Mesendoderm (in vitro differentiated cells): ENCODE results near the gene ERICH6.

Source experiments
- DNase-seq: peaks from one replicate; pipeline ENCODE4 v3.0.0; 2013
- H2AK5ac ChIP-seq: 2 replicates; pipeline ENCODE4 v1.6.1; 2013; ENCODE audit warnings: low read length, inconsistent platforms
- H2BK120ac ChIP-seq: 2 replicates; pipeline ENCODE4 v1.6.1; 2013; ENCODE audit warnings: low read depth, mild to moderate bottlenecking, low read length, moderate library complexity, mixed read lengths
- H2BK15ac ChIP-seq: replicated peaks from 2 replicates; pipeline ENCODE4 v1.6.1; 2013; ENCODE audit warnings: low read depth, mild to moderate bottlenecking, moderate library complexity
- H2BK5ac ChIP-seq: 2 replicates; pipeline ENCODE4 v1.6.1; 2013; ENCODE audit warnings: low read length, inconsistent platforms
- H3K18ac ChIP-seq: 2 replicates; pipeline ENCODE4 v1.6.1; 2013; ENCODE audit warnings: mild to moderate bottlenecking, low read length, mixed read lengths
- H3K23ac ChIP-seq: one replicate; pipeline ENCODE4 v1.6.1; 2013; ENCODE audit warnings: low read length
- H3K27ac ChIP-seq: 2 replicates; pipeline ENCODE4 v1.5.1; 2013; ENCODE audit warnings: low read depth, mild to moderate bottlenecking, inconsistent platforms, low read length, moderate library complexity
- H3K27me3 ChIP-seq: 2 replicates; pipeline ENCODE4 v1.6.1; 2013; ENCODE audit warnings: low read length, control low read depth, mild to moderate bottlenecking, inconsistent platforms; ENCODE audit not compliant: insufficient read depth, poor library complexity
- H3K36me3 ChIP-seq: 2 replicates; pipeline ENCODE4 v1.6.1; 2013; ENCODE audit warnings: low read length, inconsistent platforms; ENCODE audit not compliant: control insufficient read depth, insufficient read depth
- H3K4ac ChIP-seq: one replicate; pipeline ENCODE4 v1.6.1; 2013; ENCODE audit warnings: low read depth, mild to moderate bottlenecking, low read length, moderate library complexity
- H3K4me1 ChIP-seq: 2 replicates; pipeline ENCODE4 v1.6.1; 2013; ENCODE audit warnings: low read depth, low read length, inconsistent platforms; ENCODE audit not compliant: control insufficient read depth
- H3K4me2 ChIP-seq: 2 replicates; pipeline ENCODE4 v1.6.1; 2013; ENCODE audit warnings: low read length
- H3K4me3 ChIP-seq: 2 replicates; pipeline ENCODE4 v1.5.1; 2013; ENCODE audit warnings: mild to moderate bottlenecking, low read length
- H3K56ac ChIP-seq: one replicate; pipeline ENCODE4 v1.6.1; 2013; ENCODE audit warnings: low read length
- H3K79me1 ChIP-seq: 2 replicates; pipeline ENCODE4 v1.6.1; 2013; ENCODE audit warnings: low read length, inconsistent platforms
- H3K79me2 ChIP-seq: 2 replicates; pipeline ENCODE4 v1.6.1; 2013; ENCODE audit warnings: mild to moderate bottlenecking, low read length; ENCODE audit not compliant: control insufficient read depth, insufficient read depth
- H3K9ac ChIP-seq: 2 replicates; pipeline ENCODE4 v1.6.1; 2013; ENCODE audit warnings: low read length, inconsistent platforms
- H4K5ac ChIP-seq: one replicate; pipeline ENCODE4 v1.6.1; 2013; ENCODE audit warnings: low read length
- H4K8ac ChIP-seq: one replicate; pipeline ENCODE4 v1.6.1; 2013; ENCODE audit warnings: low read depth, mild to moderate bottlenecking, control low read depth, low read length, moderate library complexity
- WGBS: extraction: QIAGEN DNeasy Blood & Tissue Kit; methylation state at CpG from one replicate; pipeline ENCODE4 v1.1.7; 2013; ENCODE audit warnings: low lambda C conversion rate, missing lambda C conversion rate; ENCODE audit not compliant: insufficient coverage; ENCODE audit errors: extremely low coverage; 5-methylcytosine and 5-hydroxymethylcytosine counted together

ERICH6 gene

DNA sequence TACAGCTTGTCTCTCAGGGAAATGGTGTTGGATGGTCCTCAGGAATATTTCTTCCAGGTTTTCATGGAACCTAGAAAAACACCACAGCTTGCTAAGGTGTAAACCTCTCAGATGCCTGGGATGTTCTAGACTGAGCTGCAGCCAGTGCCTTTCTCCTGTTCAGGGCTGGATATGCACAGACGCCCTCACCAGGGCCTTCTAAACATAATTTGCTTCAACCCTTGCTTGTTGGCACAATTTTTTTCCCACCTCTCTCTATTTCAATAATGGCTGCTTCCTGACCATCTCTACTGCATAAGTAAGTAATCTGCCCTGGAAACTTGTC lies 31.0 kb upstream of the ERICH6 start:
- DNase-seq: no peak
- H3K56ac ChIP-seq: no peak overlapping the region
- H3K36me3 ChIP-seq: no peaks in the 10 kb centered on the region
- H3K18ac ChIP-seq: no peak overlapping the region
- H2AK5ac ChIP-seq: no peak overlapping the region
- H3K23ac ChIP-seq: no peak overlapping the region
- no peak overlapping the region for H3K4ac ChIP-seq
- H3K79me2 ChIP-seq: no peaks in the 10 kb centered on the region
- H3K9ac ChIP-seq: no peak overlapping the region
- no peak overlapping the region for H3K27ac ChIP-seq
- no peak overlapping the region for H2BK5ac ChIP-seq
- peaks cover 17% of the 10 kb centered on the region for H3K4me1 ChIP-seq
- no peak overlapping the region for H3K4me3 ChIP-seq
- WGBS: no CpG with 5 or more reads among the region's 1 CpG
- H2BK15ac ChIP-seq: no peak overlapping the region
- H3K79me1 ChIP-seq: no peaks in the 10 kb centered on the region
- H4K8ac ChIP-seq: no peak overlapping the region
- H3K27me3 ChIP-seq: no peaks in the 10 kb centered on the region
- H3K4me2 ChIP-seq: no peak overlapping the region
- H4K5ac ChIP-seq: no peak overlapping the region
- no peak overlapping the region for H2BK120ac ChIP-seq

DNA sequence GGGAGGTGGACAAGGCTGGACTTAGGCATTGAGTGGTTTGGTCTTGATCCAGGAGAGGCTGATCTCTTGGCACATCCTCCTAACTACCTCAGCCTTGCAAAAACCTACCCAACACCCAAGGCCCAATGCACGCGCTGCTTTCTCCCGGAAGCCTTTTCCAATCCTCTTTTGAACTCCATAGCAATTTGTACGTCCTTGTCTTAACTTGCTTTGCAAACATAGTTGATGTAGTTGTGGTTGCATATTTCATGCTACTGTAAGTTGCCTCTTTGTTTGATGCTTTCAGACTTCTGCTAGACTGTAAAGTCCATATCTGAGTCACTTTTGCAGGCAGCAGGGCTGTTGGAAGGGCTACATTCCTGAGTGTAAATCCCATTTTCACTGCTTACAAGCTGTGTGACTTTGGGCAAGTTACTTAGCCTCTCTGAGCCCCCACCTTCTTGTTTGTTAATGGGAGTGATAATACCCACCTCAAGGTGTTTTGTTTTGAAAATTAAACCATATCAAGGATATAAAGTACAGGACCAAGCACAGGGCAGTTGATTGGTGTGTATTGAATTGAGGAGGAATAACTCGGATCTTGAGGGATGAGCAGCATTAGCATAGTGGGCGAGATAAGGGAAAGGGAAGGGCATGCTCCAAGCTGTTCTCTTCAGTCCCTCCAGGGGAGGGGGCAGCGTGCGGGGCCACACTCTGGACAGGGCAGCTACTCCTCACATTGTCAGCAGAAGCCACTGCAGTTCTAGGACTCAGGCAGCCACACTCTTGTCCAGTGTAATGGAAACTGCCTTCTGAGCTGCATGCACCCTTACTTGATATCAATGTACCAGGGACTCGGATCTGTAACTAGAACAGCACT lies 30.4 kb upstream of the ERICH6 start:
- no peak overlapping the region for H2AK5ac ChIP-seq
- no peaks in the 10 kb centered on the region for H3K36me3 ChIP-seq
- H3K18ac ChIP-seq: no peak overlapping the region
- H3K27ac ChIP-seq: no peak overlapping the region
- no peaks in the 10 kb centered on the region for H3K79me1 ChIP-seq
- H3K9ac ChIP-seq: no peak overlapping the region
- H2BK15ac ChIP-seq: no peak overlapping the region
- peak overlapping the region; percentile 32 for H2BK5ac ChIP-seq
- no peak overlapping the region for H3K23ac ChIP-seq
- no peak overlapping the region for H3K4me3 ChIP-seq
- no peak for DNase-seq
- peaks cover 17% of the 10 kb centered on the region for H3K4me1 ChIP-seq
- H3K79me2 ChIP-seq: no peaks in the 10 kb centered on the region
- H3K27me3 ChIP-seq: no peaks in the 10 kb centered on the region
- no peak overlapping the region for H4K5ac ChIP-seq
- H4K8ac ChIP-seq: no peak overlapping the region
- H2BK120ac ChIP-seq: no peak overlapping the region
- no peak overlapping the region for H3K4ac ChIP-seq
- peak overlapping the region; percentile 20 for H3K56ac ChIP-seq
- WGBS: no CpG with 5 or more reads among the region's 9 CpGs
- H3K4me2 ChIP-seq: no peak overlapping the region

DNA sequence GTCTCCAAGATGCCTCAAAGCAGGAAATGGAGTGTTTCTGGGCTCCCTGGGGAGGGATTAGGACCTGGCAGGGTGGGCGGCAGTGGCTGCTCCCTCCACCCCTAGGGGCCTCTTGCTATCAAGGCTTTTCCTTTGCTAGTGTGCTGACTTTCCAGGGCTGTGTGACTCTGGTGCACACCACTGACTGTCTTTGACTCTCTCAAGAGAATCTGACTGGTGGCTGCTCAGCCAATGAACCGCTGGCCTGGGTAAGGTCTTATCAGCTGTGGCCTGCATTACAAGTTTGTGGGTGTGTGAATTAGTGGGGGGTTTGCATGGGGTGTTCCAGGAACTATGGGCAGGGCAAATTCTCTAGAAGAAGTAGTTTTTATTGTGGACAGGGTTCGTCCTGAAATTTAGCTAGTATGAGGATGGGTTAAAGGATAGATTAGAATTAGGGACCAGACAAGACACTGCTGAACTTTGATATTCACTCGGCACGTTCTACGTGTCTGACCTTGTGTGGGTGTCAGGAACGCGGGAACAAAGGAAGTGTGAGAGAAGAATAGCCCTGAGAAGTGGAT lies 29.7 kb upstream of the ERICH6 start:
- H4K5ac ChIP-seq: no peak overlapping the region
- WGBS: no CpG with 5 or more reads among the region's 8 CpGs

DNA sequence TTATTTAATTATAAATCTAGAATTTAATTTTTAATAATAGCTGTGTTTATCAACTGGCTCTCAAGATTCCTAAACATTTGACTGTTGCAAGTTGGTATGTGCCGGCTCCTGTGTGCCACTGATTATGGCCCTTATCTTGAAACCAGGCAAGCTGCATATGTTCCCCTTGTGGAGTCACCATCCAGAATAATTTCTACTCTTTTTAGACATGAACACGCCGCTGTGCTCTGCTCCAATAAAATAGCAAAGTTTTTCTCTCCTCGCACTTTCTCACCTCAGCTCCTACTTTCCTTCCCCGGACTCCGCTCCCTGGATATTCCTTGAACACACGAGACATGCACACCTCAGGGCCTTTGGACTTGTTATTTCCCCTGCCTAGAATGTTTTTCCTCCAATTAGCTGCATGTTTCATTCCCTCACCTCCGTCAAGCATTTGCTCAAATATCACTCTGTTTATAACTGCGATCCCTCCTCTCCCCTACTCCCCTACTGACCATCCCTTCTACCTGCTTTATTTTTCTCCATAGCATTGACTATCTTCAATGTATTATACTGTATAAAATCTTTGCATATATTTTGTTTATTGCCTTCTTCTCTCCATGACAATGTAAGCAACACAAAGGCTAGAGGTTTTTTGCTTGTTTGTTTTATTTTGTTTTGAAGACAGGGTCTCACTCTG lies 26.1 kb upstream of the ERICH6 start:
- Histone ChIP-seq H2BK15ac (no peak overlapping the region), H3K9ac (no peak overlapping the region), H3K4me3 (no peak overlapping the region), H4K5ac (no peak overlapping the region), H3K27me3 (no peaks in the 10 kb centered on the region), H2BK120ac (no peak overlapping the region), H4K8ac (no peak overlapping the region), H3K79me1 (no peaks in the 10 kb centered on the region), H3K18ac (no peak overlapping the region), H3K27ac (no peak overlapping the region), H3K79me2 (no peaks in the 10 kb centered on the region), H3K23ac (no peak overlapping the region), H2AK5ac (no peak overlapping the region), H3K4ac (no peak overlapping the region), H2BK5ac (no peak overlapping the region), H3K36me3 (no peaks in the 10 kb centered on the region), H3K56ac (no peak overlapping the region), H3K4me1 (peaks cover 5% of the 10 kb centered on the region), H3K4me2 (no peak overlapping the region)
- no CpG with 5 or more reads among the region's 9 CpGs for WGBS
- no peak for DNase-seq

More for the DNA sequence above, 29.7 kb upstream of the ERICH6 start:
- no peaks in the 10 kb centered on the region for H3K36me3 ChIP-seq
- DNase-seq: peak; percentile 63
- no peak overlapping the region for H3K4ac ChIP-seq
- no peak overlapping the region for H3K18ac ChIP-seq
- no peak overlapping the region for H3K23ac ChIP-seq
- no peak overlapping the region for H2BK120ac ChIP-seq
- no peak overlapping the region for H2BK15ac ChIP-seq
- H3K4me2 ChIP-seq: no peak overlapping the region
- H4K8ac ChIP-seq: no peak overlapping the region
- no peak overlapping the region for H2AK5ac ChIP-seq
- H3K27ac ChIP-seq: no peak overlapping the region
- peaks cover 14% of the 10 kb centered on the region for H3K4me1 ChIP-seq
- peak overlapping the region; percentile 32 for H2BK5ac ChIP-seq
- H3K56ac ChIP-seq: peak overlapping the region; percentile 20
- H3K4me3 ChIP-seq: no peak overlapping the region
- no peaks in the 10 kb centered on the region for H3K27me3 ChIP-seq
- no peak overlapping the region for H3K9ac ChIP-seq
- H3K79me1 ChIP-seq: no peaks in the 10 kb centered on the region
- H3K79me2 ChIP-seq: no peaks in the 10 kb centered on the region

DNA sequence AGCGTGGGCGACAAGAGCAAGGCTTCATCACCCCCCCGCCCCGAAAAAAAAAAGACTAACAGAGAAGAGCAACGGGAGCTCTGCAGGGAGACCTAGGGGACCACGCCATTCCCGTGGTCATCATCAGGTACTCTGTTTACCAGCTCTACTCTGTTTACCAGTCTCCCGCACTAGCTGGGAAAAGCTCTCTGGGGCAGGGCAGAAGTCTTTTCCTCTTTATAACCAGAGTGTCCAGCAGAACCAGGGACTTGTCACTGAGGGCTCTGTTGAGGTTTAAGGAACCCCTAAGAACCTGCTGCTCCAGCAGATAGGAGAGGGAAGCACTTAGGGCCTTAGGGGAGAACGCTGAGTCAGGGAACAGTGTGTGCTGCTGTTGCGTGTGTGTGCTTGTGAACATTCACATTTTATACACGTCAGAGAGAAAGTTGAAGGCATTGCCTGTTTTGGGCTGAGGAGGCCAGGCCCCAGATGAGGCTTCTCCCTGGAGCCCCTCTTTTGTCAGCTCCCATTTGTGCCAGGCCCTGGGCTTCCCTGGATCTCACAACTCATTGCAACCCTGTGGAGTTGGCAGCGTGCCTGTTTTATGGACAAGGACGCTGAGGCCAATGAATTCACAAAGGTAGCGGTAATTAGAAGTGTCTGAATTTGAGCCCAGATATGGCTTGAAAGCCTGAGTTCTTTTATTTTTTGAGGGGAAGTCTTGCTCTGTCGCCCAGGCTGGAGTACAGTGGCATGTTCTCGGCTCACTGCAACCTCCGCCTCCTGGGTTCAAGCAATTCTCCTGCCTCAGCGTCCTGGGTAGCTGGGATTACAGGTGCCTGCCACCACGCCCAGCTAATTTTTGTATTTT lies 24.2 kb upstream of the ERICH6 start:
- H3K9ac ChIP-seq: no peak overlapping the region
- WGBS: no CpG with 5 or more reads among the region's 19 CpGs
- H3K36me3 ChIP-seq: no peaks in the 10 kb centered on the region
- H3K4me2 ChIP-seq: no peak overlapping the region
- no peak overlapping the region for H3K4ac ChIP-seq
- H3K79me2 ChIP-seq: no peaks in the 10 kb centered on the region
- no peak overlapping the region for H2BK5ac ChIP-seq
- no peak overlapping the region for H3K4me3 ChIP-seq
- no peaks in the 10 kb centered on the region for H3K27me3 ChIP-seq
- H3K23ac ChIP-seq: no peak overlapping the region
- H3K4me1 ChIP-seq: no peaks in the 10 kb centered on the region
- no peaks in the 10 kb centered on the region for H3K79me1 ChIP-seq
- no peak for DNase-seq
- no peak overlapping the region for H2AK5ac ChIP-seq
- H3K56ac ChIP-seq: no peak overlapping the region
- H3K18ac ChIP-seq: no peak overlapping the region
- no peak overlapping the region for H3K27ac ChIP-seq
- H2BK120ac ChIP-seq: no peak overlapping the region
- no peak overlapping the region for H4K5ac ChIP-seq
- H4K8ac ChIP-seq: no peak overlapping the region
- H2BK15ac ChIP-seq: no peak overlapping the region
